ENCODE results near the gene ELK3. TPM values are rescaled to one million over a fixed set of nuclear protein-coding genes. Genes with fewer than 3 reads are reported as not detected.

The ELK3 gene
- total and polyA plus RNA-seq, 9 of the 15 experiments (the other 6 are each of a cell fraction or from before 2014, with no cell fraction given), result 1.5 to 5.5 (median 2.9) TPM

DNA sequence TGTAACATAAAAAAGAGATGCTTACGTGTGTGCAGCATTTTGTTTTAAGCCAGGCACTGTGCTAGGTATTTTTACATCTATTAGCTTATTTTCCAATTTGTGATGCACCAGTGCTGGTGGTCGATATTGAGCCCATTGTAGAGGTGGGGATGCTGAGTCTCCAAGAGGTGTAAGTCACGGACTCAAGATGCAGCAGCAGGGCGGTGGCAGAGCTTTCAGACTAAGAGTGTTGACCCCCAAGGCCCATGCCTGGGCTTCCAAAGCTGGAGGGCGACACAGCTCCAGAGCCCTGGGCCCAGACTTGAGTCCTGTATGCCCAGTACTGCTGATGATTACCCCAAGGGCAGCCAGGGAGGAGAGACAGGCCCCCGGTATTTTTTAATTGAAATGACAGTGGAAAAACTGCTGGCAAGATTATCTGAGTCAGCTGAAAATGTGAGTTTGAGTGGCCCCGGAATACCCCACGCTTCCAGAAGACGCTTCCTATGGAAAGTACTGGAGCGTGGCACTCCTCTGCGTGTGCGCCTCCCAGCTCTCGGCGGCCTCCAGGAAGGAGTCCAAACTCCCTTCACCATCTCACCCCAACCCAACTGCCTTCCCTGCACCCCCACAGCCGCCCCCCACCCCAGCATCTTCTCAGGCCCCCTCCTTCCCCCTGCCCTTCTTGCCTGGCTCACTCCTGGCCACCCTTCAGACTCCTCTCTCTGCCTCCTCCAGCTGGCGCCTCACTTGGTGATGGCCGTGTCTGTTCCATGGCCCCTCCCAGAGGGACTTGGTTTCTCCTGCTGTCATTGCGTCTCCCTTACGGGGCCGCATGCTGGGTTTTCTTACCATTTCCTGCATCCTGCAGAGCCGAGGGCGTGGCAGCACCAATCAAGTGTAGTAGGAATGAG is 40.7 kb downstream of the ELK3 start:
- BruUV-seq (replicated peaks), result no TSS peak
- POLR2A ChIA-PET, result interaction anchor here (1.0 kb wide), 1 partner anchor 11 kb away, joined by 3 read pairs; no protein-coding TSS in a partner anchor
- intact Hi-C loops (cut with micrococcal nuclease), result no loop called here

More for the DNA sequence above, 40.7 kb downstream of the ELK3 start:
- CTCF ChIA-PET (ENCODE audit: low intra/inter-chr PET ratio), result no interaction called here
- FAIRE-seq (no peak), ATAC-seq (no peak), DNase-seq (ENCODE audit: extremely low read depth in 1 of 4, low spot score in 3 of 4) (no peak)
- no peak overlapping the region for H3K4me2 ChIP-seq (ENCODE audit: insufficient read depth, low read length)
- no peak overlapping the region for H3K9ac ChIP-seq (ENCODE audit: insufficient read depth in 1 of 2, low read depth in 2 of 2, low read length in 2 of 2)
- H4K20me1 ChIP-seq (replicated peaks; ENCODE audit: control insufficient read depth, insufficient read depth, low read length), result no peaks in the 10 kb centered on the region
- H3K27ac ChIP-seq (ENCODE audit: extremely low read depth, low read depth, low read length), result no peak overlapping the region
- H3K9me1 ChIP-seq (ENCODE audit: control insufficient read depth, insufficient read depth, low read length), result no peaks in the 10 kb centered on the region
- no peak overlapping the region for H2AFZ ChIP-seq (ENCODE audit: low read depth, low read length)
- in situ Hi-C loops (cut with MboI), result no loop called here
- no peaks in the 10 kb centered on the region for H3K36me3 ChIP-seq (ENCODE audit: control insufficient read depth, insufficient read depth, low read length)
- no peak overlapping the region for H3K4me3 ChIP-seq
- 60% methylated on average over 16 of the region's 22 CpGs for WGBS (ENCODE audit: insufficient coverage, low coverage, missing lambda C conversion rate)
- no peaks in the 10 kb centered on the region for H3K9me3 ChIP-seq (replicated peaks; ENCODE audit: control insufficient read depth, insufficient read depth, low read depth, low read length)
- H3K27me3 ChIP-seq (ENCODE audit: control insufficient read depth in 2 of 2, insufficient read depth in 2 of 2, low read length in 2 of 2), result no peaks in the 10 kb centered on the region; a peak in 1 of 5 replicates
- H3K79me2 ChIP-seq (ENCODE audit: control insufficient read depth, insufficient read depth, low read length), result no peaks in the 10 kb centered on the region
- TF ChIP-seq BCOR (IDR thresholded peaks at IDR 0.05), result no peak
- peak; percentile 41; the same call in 1 of the 2 replicates for TF ChIP-seq ZNF316 (IDR thresholded peaks at IDR 0.05)
- TF ChIP-seq, protein P1, sequence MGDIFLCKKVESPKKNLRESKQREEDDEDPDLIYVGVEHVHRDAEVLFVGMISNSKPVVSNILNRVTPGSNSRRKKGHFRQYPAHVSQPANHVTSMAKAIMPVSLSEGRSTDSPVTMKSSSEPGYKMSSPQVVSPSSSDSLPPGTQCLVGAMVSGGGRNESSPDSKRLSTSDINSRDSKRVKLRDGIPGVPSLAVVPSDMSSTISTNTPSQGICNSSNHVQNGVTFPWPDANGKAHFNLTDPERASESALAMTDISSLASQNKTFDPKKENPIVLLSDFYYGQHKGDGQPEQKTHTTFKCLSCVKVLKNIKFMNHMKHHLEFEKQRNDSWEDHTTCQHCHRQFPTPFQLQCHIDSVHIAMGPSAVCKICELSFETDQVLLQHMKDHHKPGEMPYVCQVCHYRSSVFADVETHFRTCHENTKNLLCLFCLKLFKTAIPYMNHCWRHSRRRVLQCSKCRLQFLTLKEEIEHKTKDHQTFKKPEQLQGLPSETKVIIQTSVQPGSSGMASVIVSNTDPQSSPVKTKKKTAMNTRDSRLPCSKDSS (IDR thresholded peaks at IDR 0.05; ENCODE audit: low read depth, partially characterized antibody), result no peak
- no peak for TF ChIP-seq SLC30A9 (CRISPR knock-in tag; IDR thresholded peaks at IDR 0.05)
- TF ChIP-seq DPF2 (IDR thresholded peaks at IDR 0.05), result no peak
- 0 out of 2 replicates have a peak, but pooled peaks have one; percentile 19 for TF ChIP-seq MAFF (IDR thresholded peaks at IDR 0.05; ENCODE audit: low read length)
- TF ChIP-seq ZBTB49 (CRISPR knock-in tag; IDR thresholded peaks at IDR 0.05; ENCODE audit: borderline replicate concordance), result no peak
- H3K4me1 ChIP-seq (replicated peaks in 1 of 2; ENCODE audit: control insufficient read depth in 2 of 2, insufficient read depth in 2 of 2, low read length in 2 of 2), result peaks cover 0 to 4% of the 10 kb centered on the region in 2 experiments; a peak in 2 of 5 replicates
